GM12873 (cell line): Measurements from ENCODE around the gene SURF6.

Experiments used
- TF ChIP-seq, protein P1 (sequence below): IDR thresholded peaks from 2 replicates; pipeline ENCODE4 v1.5.1; 2012; ENCODE audit warnings: low read depth, mild to moderate bottlenecking, moderate library complexity, low read length, control low read depth; ENCODE audit not compliant: insufficient read depth; ENCODE audit errors: missing control alignments

Gene SURF6

DNA sequence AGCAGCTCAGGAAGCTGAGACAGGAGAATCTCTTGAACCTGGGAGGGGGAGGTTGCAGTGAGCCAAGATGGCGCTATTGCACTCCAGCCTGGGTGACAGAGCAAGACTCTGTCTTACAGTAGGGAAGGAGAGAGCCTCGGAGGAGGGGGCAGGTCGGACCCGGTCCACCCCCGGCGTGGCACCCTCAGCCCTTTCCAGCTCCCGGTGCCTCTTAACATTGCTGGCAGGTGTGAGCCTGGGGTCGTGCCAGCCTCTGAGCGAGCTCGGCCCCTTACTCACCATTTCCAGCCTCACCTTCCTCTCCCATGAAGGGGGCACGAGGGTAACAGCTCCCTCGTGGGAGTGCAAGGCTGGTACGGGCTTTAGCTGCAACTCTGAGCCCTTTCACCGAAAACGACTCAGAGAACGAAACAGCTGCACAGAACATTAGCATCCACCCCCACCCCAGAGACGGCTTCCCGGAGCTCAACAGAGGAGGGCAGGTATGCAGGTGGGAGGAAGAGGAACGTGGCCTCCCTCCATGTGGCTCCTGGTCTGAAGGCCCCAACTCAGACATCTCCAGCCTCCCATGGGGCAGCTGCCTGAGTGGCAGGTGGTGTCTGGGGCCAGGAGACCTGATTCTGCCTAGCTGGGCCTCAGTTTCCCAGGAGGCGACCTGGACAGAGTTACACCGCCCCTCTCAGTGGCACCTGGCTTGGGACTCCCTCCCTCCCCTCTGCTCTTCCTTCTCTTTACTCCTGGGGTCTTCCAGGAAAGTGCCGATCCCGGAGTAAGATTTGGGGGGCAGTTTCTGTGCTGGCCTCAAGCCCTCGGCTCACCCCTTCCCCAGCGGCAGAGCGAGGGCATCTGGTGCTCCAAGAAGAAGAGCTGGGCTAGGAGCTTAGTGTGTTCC, 32.5 kb downstream of the SURF6 start:
- TF ChIP-seq, protein P1, sequence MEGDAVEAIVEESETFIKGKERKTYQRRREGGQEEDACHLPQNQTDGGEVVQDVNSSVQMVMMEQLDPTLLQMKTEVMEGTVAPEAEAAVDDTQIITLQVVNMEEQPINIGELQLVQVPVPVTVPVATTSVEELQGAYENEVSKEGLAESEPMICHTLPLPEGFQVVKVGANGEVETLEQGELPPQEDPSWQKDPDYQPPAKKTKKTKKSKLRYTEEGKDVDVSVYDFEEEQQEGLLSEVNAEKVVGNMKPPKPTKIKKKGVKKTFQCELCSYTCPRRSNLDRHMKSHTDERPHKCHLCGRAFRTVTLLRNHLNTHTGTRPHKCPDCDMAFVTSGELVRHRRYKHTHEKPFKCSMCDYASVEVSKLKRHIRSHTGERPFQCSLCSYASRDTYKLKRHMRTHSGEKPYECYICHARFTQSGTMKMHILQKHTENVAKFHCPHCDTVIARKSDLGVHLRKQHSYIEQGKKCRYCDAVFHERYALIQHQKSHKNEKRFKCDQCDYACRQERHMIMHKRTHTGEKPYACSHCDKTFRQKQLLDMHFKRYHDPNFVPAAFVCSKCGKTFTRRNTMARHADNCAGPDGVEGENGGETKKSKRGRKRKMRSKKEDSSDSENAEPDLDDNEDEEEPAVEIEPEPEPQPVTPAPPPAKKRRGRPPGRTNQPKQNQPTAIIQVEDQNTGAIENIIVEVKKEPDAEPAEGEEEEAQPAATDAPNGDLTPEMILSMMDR, result no peak

DNA sequence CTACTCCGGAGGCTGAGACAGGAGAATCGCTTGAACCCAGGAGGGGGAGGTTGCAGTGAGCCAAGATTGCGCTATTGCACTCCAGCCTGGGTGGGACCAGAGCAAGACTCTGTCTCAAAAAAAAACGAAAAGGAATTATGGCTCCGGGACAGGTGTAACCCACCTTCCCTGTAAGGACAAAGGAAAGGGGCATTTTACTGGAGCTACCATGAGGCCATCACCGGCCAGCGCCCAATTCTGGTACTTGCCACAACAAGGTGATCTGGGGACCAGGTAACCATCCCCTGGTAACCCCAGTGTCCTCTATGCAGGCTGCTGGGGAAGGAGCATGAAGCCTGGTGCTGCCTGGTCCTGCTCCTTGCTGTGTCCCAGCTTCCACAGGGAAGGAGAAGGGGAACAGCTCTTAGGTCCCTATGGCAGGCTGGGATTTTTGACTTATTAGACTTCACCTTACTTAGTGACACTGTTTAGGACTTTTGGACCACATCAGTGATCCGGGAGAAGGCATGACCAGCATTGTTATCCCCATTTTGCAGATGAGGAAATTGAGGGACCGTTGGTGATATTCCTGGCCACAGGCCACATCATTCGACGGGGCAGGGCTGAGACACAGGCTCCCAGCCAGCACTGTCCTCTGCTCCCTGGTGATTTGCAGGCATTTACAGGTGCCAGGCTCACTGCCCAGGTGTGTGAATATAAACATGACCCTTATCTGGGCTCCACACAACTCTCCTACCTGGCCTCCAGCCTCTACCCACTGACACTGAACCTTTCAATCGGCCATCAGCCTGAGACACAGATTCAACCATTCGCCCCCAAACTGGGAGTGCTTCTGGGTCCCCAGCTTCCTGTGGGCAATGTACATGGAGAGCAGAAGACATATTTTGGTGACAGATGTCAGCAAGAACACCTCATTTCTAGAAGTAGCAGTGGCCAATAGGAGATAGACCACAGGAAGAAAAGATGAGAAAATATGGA, 34.4 kb downstream of the SURF6 start:
- TF ChIP-seq, protein P1, result no peak

DNA sequence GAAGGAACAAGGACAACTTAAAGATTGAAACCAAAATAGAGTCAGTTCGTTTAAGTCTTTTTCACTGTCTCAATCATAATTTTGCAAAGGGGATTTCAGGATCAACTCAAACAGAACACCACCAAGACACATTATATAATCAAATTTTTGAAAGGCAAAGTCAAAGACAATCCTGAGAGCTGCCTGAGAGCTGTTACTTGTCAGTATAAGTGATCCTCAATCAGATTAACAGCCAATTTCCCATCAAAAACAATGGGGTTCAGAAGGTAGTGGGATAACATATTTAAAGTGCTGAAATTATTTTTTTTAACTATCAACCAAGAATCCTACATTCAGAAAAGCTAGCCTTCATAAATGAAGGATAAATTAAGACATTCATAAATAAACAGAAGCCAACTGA, 41.7 kb downstream of the SURF6 start:
- TF ChIP-seq, protein P1, result no peak

DNA sequence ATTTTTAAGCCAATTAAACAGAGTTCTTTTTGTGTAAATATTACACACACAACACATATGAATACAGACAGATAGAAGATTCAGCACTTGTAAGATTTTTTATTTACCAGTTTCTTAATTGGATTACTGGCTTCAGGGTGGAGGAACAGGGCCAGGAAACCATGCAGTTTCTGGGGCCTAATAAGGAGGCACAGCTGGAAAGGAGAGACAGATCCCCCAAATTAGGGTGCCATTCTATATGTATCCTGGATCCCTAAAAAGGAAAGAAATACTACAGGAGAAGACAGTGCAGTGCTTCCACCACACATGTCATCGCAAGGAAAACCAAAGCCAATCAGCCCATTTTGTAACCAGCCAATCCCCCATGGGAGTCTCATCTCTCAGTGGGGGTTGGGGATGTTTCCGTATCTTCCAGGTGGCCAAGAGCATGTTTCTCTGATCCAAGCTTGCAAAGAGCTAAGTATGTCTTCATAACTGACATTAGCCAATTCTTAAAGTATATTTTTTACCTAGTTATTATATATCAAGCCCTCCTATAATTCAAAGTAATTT, 45.2 kb downstream of the SURF6 start:
- TF ChIP-seq, protein P1, result no peak

DNA sequence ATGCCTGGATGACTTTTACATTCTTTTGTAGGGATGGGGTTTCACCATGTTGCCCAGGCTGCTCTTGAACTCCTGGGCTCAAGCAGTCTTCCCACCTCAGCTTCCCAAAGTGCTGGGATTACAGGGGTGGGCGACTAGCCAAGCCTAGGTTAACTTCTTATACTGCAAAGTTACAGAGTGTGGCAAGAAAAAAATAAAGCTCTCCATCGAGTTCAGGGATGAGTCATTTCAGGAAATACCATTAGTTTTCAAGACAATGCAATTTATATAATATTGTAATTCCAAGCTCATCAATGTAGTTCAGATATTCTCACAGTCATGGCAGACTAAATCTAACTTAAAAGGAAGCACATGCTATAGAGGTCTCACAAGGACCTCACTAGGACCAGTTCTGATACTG, 49.5 kb downstream of the SURF6 start:
- TF ChIP-seq, protein P1, result no peak

DNA sequence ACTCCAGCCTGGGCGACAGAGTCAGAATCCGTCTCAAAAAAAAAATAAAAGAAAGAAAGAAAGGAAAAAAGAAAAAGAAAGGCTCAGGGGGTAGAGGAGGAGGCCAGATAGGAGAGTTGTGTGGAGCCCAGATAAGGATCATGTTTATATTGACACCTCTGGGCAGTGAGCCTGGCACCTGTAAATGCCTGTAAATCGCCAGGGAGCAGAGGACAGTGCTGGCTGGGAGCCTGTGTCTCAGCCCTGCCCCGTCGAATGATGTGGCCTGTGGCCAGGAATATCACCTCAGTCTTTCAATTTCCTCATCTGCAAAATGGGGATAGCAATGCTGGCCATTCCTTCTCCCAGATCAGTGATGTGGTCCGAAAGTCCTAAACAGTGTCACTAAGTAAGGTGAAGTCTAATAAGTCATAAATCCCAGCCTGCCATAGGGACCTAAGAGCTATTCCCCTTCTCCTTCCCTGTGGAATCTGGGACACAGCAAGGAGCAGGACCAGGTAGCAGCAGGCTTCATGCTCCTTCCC, 50.7 kb downstream of the SURF6 start:
- TF ChIP-seq, protein P1, result no peak

DNA sequence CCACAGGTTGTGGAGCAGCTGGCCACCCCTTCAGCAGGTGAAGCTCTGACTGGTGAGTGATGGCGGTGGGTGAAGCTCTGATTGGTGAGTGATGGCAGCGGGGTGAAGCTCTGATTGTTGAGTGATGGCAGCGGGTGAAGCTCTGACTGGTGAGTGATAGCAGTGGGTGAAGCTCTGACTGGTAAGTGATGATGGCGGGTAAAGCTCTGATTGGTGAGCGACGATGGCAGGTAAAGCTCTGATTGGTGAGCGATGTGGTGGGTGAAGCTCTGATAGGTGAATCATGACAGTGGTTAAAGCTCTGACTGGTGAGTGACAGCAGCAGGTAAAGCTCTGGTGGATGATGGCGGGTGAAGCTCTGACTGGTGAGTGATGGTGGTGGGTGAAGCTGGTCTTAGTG, 51.6 kb downstream of the SURF6 start:
- TF ChIP-seq, protein P1, result no peak
